CD14-positive monocyte (primary cell): Measurements from ENCODE around the gene KIF9. TPM values are rescaled to one million over a fixed set of nuclear protein-coding genes. Genes with fewer than 3 reads are reported as not detected.

Experiments
- DNase-seq, 3 donors: peaks; one replicate each; pipeline ENCODE4 v3.0.0-alpha.2; 2011 to 2022
- H2AFZ ChIP-seq: 2 replicates; pipeline ENCODE4 v1.6.0; 2012; ENCODE audit warnings: mild to moderate bottlenecking, low read depth, low read length, inconsistent platforms; ENCODE audit not compliant: insufficient read depth, poor library complexity, severe bottlenecking
- H3K27ac ChIP-seq, 2 donors: 1 replicate in 1 of 2; 2 replicates in 1 of 2; pipeline ENCODE4 v1.5.1; 2012 to 2013; ENCODE audit warnings: low read length in 2 of 2, control low read depth in 1 of 2, inconsistent platforms in 1 of 2, low read depth in 1 of 2, mild to moderate bottlenecking in 1 of 2
- H3K27me3 ChIP-seq, 2 donors: one replicate each; pipeline versions ENCODE4 v1.6.0 to v1.6.1; 2011 to 2013; ENCODE audit warnings: low read length in 2 of 2; ENCODE audit not compliant: control insufficient read depth in 2 of 2, insufficient read depth in 2 of 2
- H3K36me3 ChIP-seq, 2 donors: replicated peaks in 1 of 2; 1 replicate in 1 of 2; 2 replicates in 1 of 2; pipeline versions ENCODE4 v1.5.1 to v1.6.1; 2012 to 2013; ENCODE audit warnings: low read length in 2 of 2, control low read depth in 1 of 2, inconsistent platforms in 1 of 2, mild to moderate bottlenecking in 1 of 2; ENCODE audit not compliant: insufficient read depth in 2 of 2, control insufficient read depth in 1 of 2
- H3K4me1 ChIP-seq, 2 donors: 1 replicate in 1 of 2; 2 replicates in 1 of 2; pipeline versions ENCODE4 v1.5.1 to v1.6.1; 2012 to 2013; ENCODE audit warnings: low read length in 2 of 2, control low read depth in 1 of 2, inconsistent platforms in 1 of 2, mild to moderate bottlenecking in 1 of 2, moderate library complexity in 1 of 2; ENCODE audit not compliant: insufficient read depth in 2 of 2, control insufficient read depth in 1 of 2
- H3K4me2 ChIP-seq: replicated peaks from 2 replicates; pipeline ENCODE3; 2012; ENCODE audit warnings: low read length, moderate library complexity, mild to moderate bottlenecking; ENCODE audit not compliant: poor library complexity, severe bottlenecking; ENCODE audit errors: extremely low read depth
- H3K4me3 ChIP-seq, 3 experiments: fragments of 200-600 bp in 1 of 3; sonication (generic) in 1 of 3; replicated peaks in 1 of 3; 1 replicate in 2 of 3; 2 replicates in 1 of 3; pipeline ENCODE4 v1.5.1; 2011 to 2013; ENCODE audit warnings: low read length in 3 of 3, mild to moderate bottlenecking in 3 of 3, control low read depth in 2 of 3, low read depth in 2 of 3, inconsistent platforms in 1 of 3, moderate library complexity in 1 of 3
- H3K79me2 ChIP-seq: 2 replicates; pipeline ENCODE4 v1.6.0; 2012; ENCODE audit warnings: mild to moderate bottlenecking, control low read depth, inconsistent platforms, low read length, moderate library complexity; ENCODE audit not compliant: insufficient read depth
- H3K9ac ChIP-seq: 2 replicates; pipeline ENCODE4 v1.6.0; 2017; ENCODE audit warnings: low read length, mild to moderate bottlenecking; ENCODE audit not compliant: insufficient read depth, poor library complexity, severe bottlenecking
- H3K9me3 ChIP-seq, 2 donors: replicated peaks in 1 of 2; 1 replicate in 1 of 2; 2 replicates in 1 of 2; pipeline versions ENCODE4 v1.5.1 to v1.6.1; 2012 to 2013; ENCODE audit warnings: low read length in 2 of 2, control low read depth in 1 of 2; ENCODE audit not compliant: control insufficient read depth in 1 of 2, insufficient read depth in 1 of 2
- H4K20me1 ChIP-seq: 2 replicates; pipeline ENCODE4 v1.6.0; 2012; ENCODE audit warnings: mild to moderate bottlenecking, low read length, control low read depth, moderate library complexity; ENCODE audit not compliant: insufficient read depth
- H3K27ac Mint-ChIP-seq, 7 donors: one replicate each; pipeline ENCODE4 v1.8.0; 2020; ENCODE audit warnings: mild to moderate bottlenecking in 7 of 7, mixed read lengths in 7 of 7, moderate library complexity in 6 of 7, inconsistent platforms in 2 of 7
- H3K27me3 Mint-ChIP-seq, 3 donors: one replicate each; pipeline ENCODE4 v1.8.0; 2021 to 2022; ENCODE audit warnings: low read depth in 3 of 3, mild to moderate bottlenecking in 3 of 3, mixed read lengths in 3 of 3, moderate library complexity in 3 of 3, inconsistent platforms in 1 of 3
- H3K36me3 Mint-ChIP-seq, 2 donors: one replicate each; pipeline ENCODE4 v1.8.0; 2020; ENCODE audit warnings: mixed read lengths in 2 of 2, inconsistent platforms in 1 of 2, mild to moderate bottlenecking in 1 of 2
- H3K4me1 Mint-ChIP-seq: one replicate; pipeline ENCODE4 v1.8.0; 2020; ENCODE audit warnings: mild to moderate bottlenecking, mixed read lengths
- H3K4me3 Mint-ChIP-seq, 2 donors: one replicate each; pipeline ENCODE4 v1.8.0; 2020; ENCODE audit warnings: mild to moderate bottlenecking in 2 of 2, mixed read lengths in 2 of 2, moderate library complexity in 1 of 2
- H3K9me3 Mint-ChIP-seq, 7 donors: one replicate each; pipeline ENCODE4 v1.8.0; 2020 to 2022; ENCODE audit warnings: mixed read lengths in 7 of 7, mild to moderate bottlenecking in 6 of 7, moderate library complexity in 6 of 7, inconsistent platforms in 2 of 7
- WGBS: methylation state at CpG from one replicate; pipeline ENCODE4 v1.1.5; 2013; ENCODE audit warnings: missing lambda C conversion rate; ENCODE audit not compliant: insufficient coverage; 5-methylcytosine and 5-hydroxymethylcytosine counted together
- intact Hi-C, 2 donors: fragments of 100-400 bp; cut with micrococcal nuclease; formaldehyde crosslinking; loops; one replicate each; pipeline versions ENCODE4 v1.15.0 to v1.15.1; 2023
- polyA plus RNA-seq, 3 donors: library from polyadenylated mRNA; depleted of rRNA in 1 of 3; unstranded in 2 of 3; stranded (reverse) in 1 of 3; fragments of 300-500 nt in 2 of 3; fragments of >200 nt in 1 of 3; fragmentation: Illumina TruSeq in 2 of 3; gene quantifications; 1 replicate in 2 of 3; 2 replicates in 1 of 3; pipeline ENCODE4 v1.2.3, GENCODE V29; 2012 to 2021
- TF ChIP-seq, protein P1 (sequence below): fragments of 200-600 bp; IDR thresholded peaks from one replicate; pipeline ENCODE4 v1.8.0; 2022; ENCODE audit warnings: antibody characterized with exemption, mild to moderate bottlenecking

The KIF9 gene
- polyA plus RNA-seq, 3 donors, result 2.4 to 5.1 (median 3.8) TPM

DNA sequence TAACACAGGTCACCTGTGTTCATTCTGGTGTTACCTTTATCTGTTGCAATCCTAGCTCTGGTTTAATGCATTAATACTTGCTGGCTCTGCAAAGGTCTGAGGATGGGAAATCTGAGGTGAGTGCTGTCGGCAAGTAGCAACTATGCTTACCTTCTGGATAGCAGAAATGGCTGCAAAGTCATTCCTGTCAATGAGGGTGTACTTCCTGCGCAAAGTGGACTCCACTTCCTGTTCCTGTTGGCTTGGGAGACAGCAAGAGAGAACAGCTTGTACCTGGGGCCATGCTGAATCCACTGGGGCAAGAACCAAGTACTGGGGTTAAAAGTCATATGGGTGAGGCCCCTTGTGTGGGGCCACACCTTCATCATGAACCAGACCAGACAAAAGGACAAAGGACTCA lies 37.3 kb downstream of the KIF9 start:
- intact Hi-C loops, result no loop called here
- Histone ChIP-seq H3K4me1 (peaks cover 3 to 4% of the 10 kb centered on the region in 2 donors), H3K9ac (no peak overlapping the region), H4K20me1 (no peaks in the 10 kb centered on the region), H3K27ac (no peak overlapping the region), H3K36me3 (no peaks in the 10 kb centered on the region), H2AFZ (no peak overlapping the region), H3K4me3 (no peak overlapping the region), H3K9me3 (no peaks in the 10 kb centered on the region), H3K27me3 (no peaks in the 10 kb centered on the region), H3K79me2 (no peaks in the 10 kb centered on the region), H3K4me2 (no peak overlapping the region)
- TF ChIP-seq, protein P1, sequence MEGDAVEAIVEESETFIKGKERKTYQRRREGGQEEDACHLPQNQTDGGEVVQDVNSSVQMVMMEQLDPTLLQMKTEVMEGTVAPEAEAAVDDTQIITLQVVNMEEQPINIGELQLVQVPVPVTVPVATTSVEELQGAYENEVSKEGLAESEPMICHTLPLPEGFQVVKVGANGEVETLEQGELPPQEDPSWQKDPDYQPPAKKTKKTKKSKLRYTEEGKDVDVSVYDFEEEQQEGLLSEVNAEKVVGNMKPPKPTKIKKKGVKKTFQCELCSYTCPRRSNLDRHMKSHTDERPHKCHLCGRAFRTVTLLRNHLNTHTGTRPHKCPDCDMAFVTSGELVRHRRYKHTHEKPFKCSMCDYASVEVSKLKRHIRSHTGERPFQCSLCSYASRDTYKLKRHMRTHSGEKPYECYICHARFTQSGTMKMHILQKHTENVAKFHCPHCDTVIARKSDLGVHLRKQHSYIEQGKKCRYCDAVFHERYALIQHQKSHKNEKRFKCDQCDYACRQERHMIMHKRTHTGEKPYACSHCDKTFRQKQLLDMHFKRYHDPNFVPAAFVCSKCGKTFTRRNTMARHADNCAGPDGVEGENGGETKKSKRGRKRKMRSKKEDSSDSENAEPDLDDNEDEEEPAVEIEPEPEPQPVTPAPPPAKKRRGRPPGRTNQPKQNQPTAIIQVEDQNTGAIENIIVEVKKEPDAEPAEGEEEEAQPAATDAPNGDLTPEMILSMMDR, result no peak
- Mint-ChIP-seq H3K27ac (no peak overlapping the region), H3K4me3 (no peak overlapping the region), H3K36me3 (no peaks in the 10 kb centered on the region), H3K4me1 (peaks cover 12% of the 10 kb centered on the region), H3K9me3 (no peaks in the 10 kb centered on the region), H3K27me3 (peaks cover 0 to 2% (median 1%) of the 10 kb centered on the region in 3 donors)
- 100% methylated on average over 1 of the region's 2 CpGs for WGBS
- no peak for DNase-seq

DNA sequence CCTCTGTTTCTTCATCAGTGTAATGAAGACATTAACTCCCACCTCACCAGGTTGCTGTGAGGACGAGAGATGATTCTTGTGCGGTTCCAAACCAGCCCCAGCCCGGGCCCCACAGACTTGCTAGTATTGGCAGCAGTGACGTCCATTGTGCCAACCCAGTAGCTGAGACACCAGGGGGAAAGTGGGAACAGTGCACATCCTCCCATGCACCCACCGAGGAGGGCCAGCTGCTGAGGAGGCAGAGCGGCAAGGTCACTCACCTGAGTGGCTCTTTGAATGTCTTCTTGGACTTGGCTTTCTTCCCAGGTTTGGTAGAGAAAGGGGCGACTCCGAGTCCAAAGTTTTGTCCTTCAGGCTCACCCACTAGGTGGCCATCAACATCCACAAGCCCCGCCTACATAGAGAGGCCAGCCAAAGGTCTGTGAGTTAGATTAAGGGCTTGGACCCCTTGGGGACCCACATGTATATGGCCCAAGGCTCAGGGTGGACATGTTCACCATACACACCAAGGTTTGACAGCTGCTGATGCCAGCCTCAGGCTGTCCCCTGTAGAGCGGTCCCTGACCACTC lies 38.0 kb downstream of the KIF9 start:
- Mint-ChIP-seq H3K4me1 (peaks cover 11% of the 10 kb centered on the region), H3K9me3 (no peaks in the 10 kb centered on the region), H3K4me3 (no peak overlapping the region), H3K36me3 (no peaks in the 10 kb centered on the region), H3K27me3 (peaks cover 0 to 3% (median 2%) of the 10 kb centered on the region in 3 donors), H3K27ac (no peak overlapping the region)
- 100% methylated on average over 1 of the region's 10 CpGs for WGBS
- Histone ChIP-seq H3K4me2 (no peak overlapping the region), H3K36me3 (no peaks in the 10 kb centered on the region), H3K4me1 (peaks cover 3 to 4% of the 10 kb centered on the region in 2 donors), H3K4me3 (no peak overlapping the region), H2AFZ (no peak overlapping the region), H3K27ac (no peak overlapping the region), H3K9me3 (no peaks in the 10 kb centered on the region), H3K79me2 (no peaks in the 10 kb centered on the region), H3K9ac (no peak overlapping the region), H4K20me1 (no peaks in the 10 kb centered on the region), H3K27me3 (no peaks in the 10 kb centered on the region)
- TF ChIP-seq, protein P1, result no peak
- DNase-seq, result no peak
- intact Hi-C loops, result no loop called here
